Endothelial cell of umbilical vein (primary cell): ENCODE results near the gene COLQ. TPM values are rescaled to one million over a fixed set of nuclear protein-coding genes. Genes with fewer than 3 reads are reported as not detected.

ENCODE experiments used
- BruUV-seq: library from RNA; stranded (reverse); fragments of 400-500 nt; replicated peaks from 2 replicates; lab custom pipeline; 2021; lab: Mats Ljungman, UMichigan
- CTCF ChIA-PET: fragments of 300-600, 350-600 bp; sonication (Branson Sonifier 250); formaldehyde crosslinking; loops from one replicate; lab custom pipeline; 2021; ENCODE audit warnings: antibody characterized with exemption, inconsistent platforms; lab: Charles Lee
- POLR2A ChIA-PET: fragments of 300-600, 350-600 bp; sonication (Branson Sonifier 250); formaldehyde crosslinking; loops from one replicate; lab custom pipeline; 2021; ENCODE audit warnings: antibody characterized with exemption, inconsistent platforms; lab: Charles Lee
- DNase-seq: peaks from one replicate; pipeline ENCODE4 v3.0.0-alpha.2; 2011; ENCODE audit warnings: low read depth, low spot score
- FAIRE-seq: peaks from 2 replicates; lab custom pipeline; 2011; peaks lifted over from hg19 to GRCh38; lab: Jason Lieb, UNC
- H2AFZ ChIP-seq: 2 replicates; pipeline ENCODE4 v1.6.0; 2012; ENCODE audit warnings: low read depth, low read length, control low read depth, inconsistent platforms
- H3K27ac ChIP-seq: 2 replicates; pipeline ENCODE4 v1.5.1; 2011; ENCODE audit warnings: low read depth, mild to moderate bottlenecking, control low read depth, low read length, moderate library complexity; ENCODE audit not compliant: insufficient read depth
- H3K27me3 ChIP-seq, 2 experiments: 2 replicates each; pipeline versions ENCODE4 v1.6.0 to v1.6.1; 2011; ENCODE audit warnings: low read length in 2 of 2, mixed read lengths in 1 of 2; ENCODE audit not compliant: control insufficient read depth in 2 of 2, insufficient read depth in 2 of 2
- H3K36me3 ChIP-seq, 2 experiments: 2 replicates in 1 of 2; 3 replicates in 1 of 2; pipeline ENCODE4 v1.5.1; 2011; ENCODE audit warnings: low read length in 2 of 2, mild to moderate bottlenecking in 1 of 2, moderate library complexity in 1 of 2; ENCODE audit not compliant: control insufficient read depth in 2 of 2, insufficient read depth in 2 of 2; ENCODE audit errors: extremely low read depth in 1 of 2
- H3K4me1 ChIP-seq: 3 replicates; pipeline ENCODE4 v1.5.1; 2011; ENCODE audit warnings: mild to moderate bottlenecking, low read length; ENCODE audit not compliant: control insufficient read depth, insufficient read depth; ENCODE audit errors: extremely low read depth
- H3K4me2 ChIP-seq: 2 replicates; pipeline ENCODE4 v1.6.1; 2011; ENCODE audit warnings: low read length, control low read depth, mixed read lengths; ENCODE audit not compliant: insufficient read depth
- H3K4me3 ChIP-seq, 3 experiments: fragments of 200-600 bp in 1 of 3; sonication (generic), shearing (Covaris generic) in 1 of 3; replicated peaks in 1 of 3; 2 replicates each; pipeline ENCODE4 v1.5.1; 2011 to 2016; ENCODE audit warnings: control low read depth in 3 of 3, low read length in 3 of 3, mild to moderate bottlenecking in 2 of 3, inconsistent platforms in 1 of 3, low read depth in 1 of 3, moderate library complexity in 1 of 3; ENCODE audit not compliant: insufficient read depth in 1 of 3
- H3K79me2 ChIP-seq: 2 replicates; pipeline ENCODE4 v1.6.0; 2012; ENCODE audit warnings: low read length, inconsistent platforms; ENCODE audit not compliant: control insufficient read depth, insufficient read depth
- H3K9ac ChIP-seq: replicated peaks from 2 replicates; pipeline ENCODE3; 2011; ENCODE audit warnings: low read length, control low read depth; ENCODE audit not compliant: insufficient read depth; ENCODE audit errors: extremely low read depth
- H3K9me1 ChIP-seq: replicated peaks from 3 replicates; pipeline ENCODE4 v1.6.0; 2011; ENCODE audit warnings: mild to moderate bottlenecking, low read length; ENCODE audit not compliant: control insufficient read depth, insufficient read depth; ENCODE audit errors: extremely low read depth
- H3K9me3 ChIP-seq: replicated peaks from 2 replicates; pipeline ENCODE4 v1.5.1; 2012; ENCODE audit warnings: low read length, inconsistent platforms; ENCODE audit not compliant: control insufficient read depth, insufficient read depth
- H4K20me1 ChIP-seq: replicated peaks from 2 replicates; pipeline ENCODE3; 2011; ENCODE audit warnings: mild to moderate bottlenecking, low read length; ENCODE audit not compliant: control insufficient read depth, insufficient read depth; ENCODE audit errors: extremely low read depth
- CTCF ChIP-seq, 2 donors: IDR thresholded peaks; 1 replicate in 1 of 2; 2 replicates in 1 of 2; pipeline ENCODE4 v1.5.1; 2011; ENCODE audit warnings: low read length in 2 of 2, mild to moderate bottlenecking in 2 of 2, moderate library complexity in 2 of 2, control low read depth in 1 of 2, inconsistent platforms in 1 of 2, low read depth in 1 of 2; ENCODE audit not compliant: insufficient read depth in 1 of 2; ENCODE audit errors: extremely low read depth in 1 of 2
- EZH2 ChIP-seq: IDR thresholded peaks from 2 replicates; pipeline ENCODE4 v1.6.1; 2012; ENCODE audit warnings: borderline replicate concordance, low read depth, mild to moderate bottlenecking, moderate library complexity, low read length, inconsistent platforms; ENCODE audit not compliant: severe bottlenecking
- FOS ChIP-seq: IDR thresholded peaks from 2 replicates; pipeline ENCODE4 v1.6.1; 2011; ENCODE audit warnings: mild to moderate bottlenecking, low read length, moderate library complexity, borderline replicate concordance; ENCODE audit not compliant: insufficient read depth
- GATA2 ChIP-seq: IDR thresholded peaks from 2 replicates; pipeline ENCODE4 v1.7.0; 2011; ENCODE audit warnings: low read depth, mild to moderate bottlenecking, moderate library complexity, mixed read lengths, low read length; ENCODE audit not compliant: insufficient read length, insufficient read depth
- JUN ChIP-seq: IDR thresholded peaks from 2 replicates; pipeline ENCODE4 v1.6.1; 2011; ENCODE audit warnings: borderline replicate concordance, low read depth; ENCODE audit not compliant: insufficient read length, insufficient read depth
- MYC ChIP-seq: IDR thresholded peaks from one replicate; pipeline ENCODE4 v1.6.1; 2011; ENCODE audit warnings: mild to moderate bottlenecking, low read depth, low read length
- POLR2A ChIP-seq: IDR thresholded peaks from 2 replicates; pipeline ENCODE4 v1.6.1; 2012; ENCODE audit warnings: low read depth, mild to moderate bottlenecking, control low read depth, low read length
- POLR2AphosphoS5 ChIP-seq: IDR thresholded peaks from 2 replicates; pipeline ENCODE4 v1.6.1; 2012; ENCODE audit warnings: low read depth, mild to moderate bottlenecking, control low read depth, low read length, moderate library complexity; ENCODE audit not compliant: insufficient read depth
- dilution Hi-C: fragments of 300-500 bp; cut with MboI; formaldehyde crosslinking; loops from one replicate; pipeline ENCODE4 v1.15.0; 2019; ENCODE audit warnings: low sequenced_read_pairs; ENCODE audit not compliant: extremely low pct_ligation_motif_present
- intact Hi-C: fragments of 100-400 bp; cut with micrococcal nuclease; formaldehyde crosslinking; loops from one replicate; pipeline ENCODE4 v1.10.0; 2022
- polyA plus RNA-seq, 4 experiments: library from polyadenylated mRNA; depleted of rRNA in 3 of 4; stranded (reverse) in 3 of 4; unstranded in 1 of 4; fragments of >200 nt; gene quantifications; 2 replicates each; pipeline versions ENCODE4 v1.2.1 to v1.2.3, GENCODE V29; 2011 to 2012; ENCODE audit warnings: missing spikeins in 1 of 4
- total RNA-seq: library from RNA; stranded (reverse); gene quantifications from 2 replicates; pipeline ENCODE4 v1.2.3, GENCODE V29; 2021

The COLQ gene
- total and polyA plus RNA-seq, 2 donors (not counting 3 experiments of a cell fraction or from before 2014, with no cell fraction given): 2.0 to 2.3 TPM

DNA sequence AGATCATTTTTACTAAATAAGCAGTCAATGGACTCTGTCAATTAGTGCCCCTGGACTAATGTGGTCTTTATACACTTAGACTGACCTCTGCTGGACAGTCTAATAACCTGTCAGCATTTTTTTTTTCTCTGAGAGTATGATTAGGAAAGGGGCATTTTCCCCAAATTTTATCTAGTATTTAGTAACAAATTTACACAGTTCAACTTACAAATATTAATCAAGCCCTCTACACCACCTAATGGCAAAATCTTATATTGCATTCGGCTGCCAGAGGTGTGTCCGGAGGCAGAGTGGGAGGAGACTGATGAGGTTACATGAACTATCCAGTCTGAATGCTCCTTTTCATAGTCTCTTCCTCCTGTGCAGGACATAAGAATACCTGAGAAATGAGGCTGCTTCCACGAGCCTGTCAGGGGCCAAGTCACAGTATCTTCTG lies 36.0 kb upstream of the COLQ start:
- H3K4me2 ChIP-seq: no peak overlapping the region
- FAIRE-seq: peak; percentile 95
- CTCF ChIA-PET: interaction anchor here (0.7 to 3.0 kb wide), 23 partner anchors 9 to 449 kb away, joined by 3 to 19 read pairs (median 5); no protein-coding TSS in a partner anchor
- no peak overlapping the region for H3K9ac ChIP-seq
- H3K4me1 ChIP-seq: no peaks in the 10 kb centered on the region
- intact Hi-C loops: loop anchor here (1.0 kb wide), 6 partner anchors 130 to 449 kb away; partner anchors contain the start of genes CAPN7, EAF1 and METTL6
- H2AFZ ChIP-seq: peak overlapping the region; percentile 54
- peak; percentile 93 for DNase-seq
- H3K27ac ChIP-seq: no peak overlapping the region
- H4K20me1 ChIP-seq: no peaks in the 10 kb centered on the region
- H3K27me3 ChIP-seq: no peaks in the 10 kb centered on the region
- H3K36me3 ChIP-seq: peaks cover 4 to 9% of the 10 kb centered on the region in 2 experiments
- no peaks in the 10 kb centered on the region for H3K9me3 ChIP-seq
- no TSS peak for BruUV-seq
- no peak overlapping the region for H3K4me3 ChIP-seq
- POLR2A ChIA-PET: no interaction called here
- dilution Hi-C loops: no loop called here
- H3K9me1 ChIP-seq: no peaks in the 10 kb centered on the region
- TF ChIP-seq POLR2AphosphoS5: no peak
- TF ChIP-seq CTCF (IDR thresholded peaks at IDR 0.05; ENCODE audit: extremely low read depth in 1 of 2, insufficient read depth in 1 of 2, low read depth in 1 of 2, low read length in 2 of 2): peak; percentile 36 to 37
- no peaks in the 10 kb centered on the region for H3K79me2 ChIP-seq

GRCh38 chr3:15556512-15556911 lies 35.0 kb upstream of the COLQ start:
- H3K27ac ChIP-seq: no peak overlapping the region
- POLR2A ChIA-PET: no interaction called here
- H3K9me1 ChIP-seq: no peaks in the 10 kb centered on the region
- intact Hi-C loops (no loop called here), dilution Hi-C loops (no loop called here)
- no peaks in the 10 kb centered on the region for H4K20me1 ChIP-seq
- H3K4me3 ChIP-seq: no peak overlapping the region
- DNase-seq (no peak), FAIRE-seq (no peak)
- no peak overlapping the region for H2AFZ ChIP-seq
- H3K9ac ChIP-seq: no peak overlapping the region
- H3K4me2 ChIP-seq: no peak overlapping the region
- CTCF ChIA-PET: interaction anchor here (0.7 to 3.0 kb wide), 13 partner anchors 10 to 448 kb away, joined by 3 to 18 read pairs (median 5); no protein-coding TSS in a partner anchor
- no peaks in the 10 kb centered on the region for H3K4me1 ChIP-seq
- no peaks in the 10 kb centered on the region for H3K9me3 ChIP-seq
- no peaks in the 10 kb centered on the region for H3K27me3 ChIP-seq
- no TSS peak for BruUV-seq
- H3K79me2 ChIP-seq: no peaks in the 10 kb centered on the region
- TF ChIP-seq EZH2 (no peak), JUN (no peak), MYC (no peak), FOS (no peak), POLR2A (no peak), GATA2 (no peak)
- peaks cover 3 to 4% of the 10 kb centered on the region in 2 experiments for H3K36me3 ChIP-seq
